HEK293 (cell line): ENCODE data around the gene UTP14A.
A peak's percentile ranks its signal among the peaks of the same experiment; 100 is the strongest.

Experiments
- FEZF1 ChIP-seq: fragments of 450-650 bp; formaldehyde crosslinking; IDR thresholded peaks from 2 replicates; pipeline ENCODE4 v1.5.1; 2016; ENCODE audit warnings: missing biosample characterization, missing genetic modification characterization
- GLIS1 ChIP-seq: fragments of 450-650 bp; formaldehyde crosslinking; IDR thresholded peaks from 2 replicates; pipeline ENCODE4 v1.5.1; 2016; ENCODE audit warnings: missing biosample characterization, missing genetic modification characterization
- KLF1 ChIP-seq: fragments of 450-650 bp; formaldehyde crosslinking; IDR thresholded peaks from 2 replicates; pipeline ENCODE4 v1.5.1; 2016; ENCODE audit warnings: missing biosample characterization, missing genetic modification characterization
- KLF7 ChIP-seq: fragments of 450-650 bp; formaldehyde crosslinking; IDR thresholded peaks from 2 replicates; pipeline ENCODE4 v1.5.1; 2016; ENCODE audit warnings: missing biosample characterization, missing genetic modification characterization, borderline replicate concordance
- OSR2 ChIP-seq: fragments of 450-650 bp; formaldehyde crosslinking; IDR thresholded peaks from 2 replicates; pipeline ENCODE4 v1.5.1; 2016; ENCODE audit warnings: missing biosample characterization, missing genetic modification characterization
- SP7 ChIP-seq: fragments of 450-650 bp; formaldehyde crosslinking; IDR thresholded peaks from 2 replicates; pipeline ENCODE4 v1.5.1; 2016; ENCODE audit warnings: missing biosample characterization, missing genetic modification characterization
- ZBTB20 ChIP-seq: fragments of 450-650 bp; formaldehyde crosslinking; IDR thresholded peaks from 2 replicates; pipeline ENCODE4 v1.5.1; 2016; ENCODE audit warnings: missing biosample characterization, missing genetic modification characterization
- ZFP69B ChIP-seq: fragments of 450-650 bp; formaldehyde crosslinking; IDR thresholded peaks from 2 replicates; pipeline ENCODE4 v1.5.1; 2016; ENCODE audit warnings: missing biosample characterization, missing genetic modification characterization
- ZNF341 ChIP-seq: fragments of 450-650 bp; formaldehyde crosslinking; IDR thresholded peaks from 2 replicates; pipeline ENCODE4; 2016; ENCODE audit warnings: low read depth, missing biosample characterization, missing genetic modification characterization
- ZNF394 ChIP-seq: fragments of 450-650 bp; formaldehyde crosslinking; IDR thresholded peaks from 2 replicates; pipeline ENCODE4 v1.5.1; 2016; ENCODE audit warnings: missing biosample characterization, missing genetic modification characterization, mild to moderate bottlenecking, moderate library complexity, borderline replicate concordance
- ZNF544 ChIP-seq: fragments of 450-650 bp; formaldehyde crosslinking; IDR thresholded peaks from 2 replicates; pipeline ENCODE4 v1.5.0; 2017; ENCODE audit warnings: missing biosample characterization, missing genetic modification characterization
- ZNF555 ChIP-seq: fragments of 450-650 bp; formaldehyde crosslinking; conservative IDR thresholded peaks from 2 replicates; pipeline ENCODE4 v1.5.1; 2017; ENCODE audit warnings: missing biosample characterization, mild to moderate bottlenecking, missing genetic modification characterization, inconsistent platforms
- ZNF561 ChIP-seq: fragments of 450-650 bp; IDR thresholded peaks from 2 replicates; pipeline ENCODE4 v1.5.1; 2018; ENCODE audit warnings: missing biosample characterization, missing genetic modification characterization, borderline replicate concordance
- ZNF585B ChIP-seq: fragments of 450-650 bp; formaldehyde crosslinking; IDR thresholded peaks from 2 replicates; pipeline ENCODE4 v1.5.1; 2016; ENCODE audit warnings: missing biosample characterization, missing genetic modification characterization
- TF ChIP-seq, protein P1 (sequence below): fragments of 450-650 bp; formaldehyde crosslinking; IDR thresholded peaks from 2 replicates; pipeline ENCODE4 v1.5.1; 2016; ENCODE audit warnings: missing biosample characterization, missing genetic modification characterization
- TF ChIP-seq, protein P2 (sequence below): fragments of 450-650 bp; IDR thresholded peaks from 2 replicates; pipeline ENCODE4 v1.5.1; 2018; ENCODE audit warnings: missing biosample characterization, mild to moderate bottlenecking, missing genetic modification characterization
- TF ChIP-seq, protein P3 (sequence below): fragments of 450-650 bp; formaldehyde crosslinking; IDR thresholded peaks from 2 replicates; pipeline ENCODE4 v1.5.1; 2016; ENCODE audit warnings: missing biosample characterization, missing genetic modification characterization
- TF ChIP-seq, protein P4 (sequence below): fragments of 450-650 bp; formaldehyde crosslinking; IDR thresholded peaks from 2 replicates; pipeline ENCODE4 v1.5.1; 2016; ENCODE audit warnings: missing biosample characterization, missing genetic modification characterization, borderline replicate concordance
- TF ChIP-seq, protein P5 (sequence below): fragments of 450-650 bp; formaldehyde crosslinking; IDR thresholded peaks from 2 replicates; pipeline ENCODE4 v1.5.1; 2017; ENCODE audit warnings: missing biosample characterization, missing genetic modification characterization
- TF ChIP-seq, protein P6 (sequence below): fragments of 450-650 bp; formaldehyde crosslinking; IDR thresholded peaks from 2 replicates; pipeline ENCODE4 v1.5.1; 2016; ENCODE audit warnings: missing biosample characterization, missing genetic modification characterization

Gene UTP14A

DNA sequence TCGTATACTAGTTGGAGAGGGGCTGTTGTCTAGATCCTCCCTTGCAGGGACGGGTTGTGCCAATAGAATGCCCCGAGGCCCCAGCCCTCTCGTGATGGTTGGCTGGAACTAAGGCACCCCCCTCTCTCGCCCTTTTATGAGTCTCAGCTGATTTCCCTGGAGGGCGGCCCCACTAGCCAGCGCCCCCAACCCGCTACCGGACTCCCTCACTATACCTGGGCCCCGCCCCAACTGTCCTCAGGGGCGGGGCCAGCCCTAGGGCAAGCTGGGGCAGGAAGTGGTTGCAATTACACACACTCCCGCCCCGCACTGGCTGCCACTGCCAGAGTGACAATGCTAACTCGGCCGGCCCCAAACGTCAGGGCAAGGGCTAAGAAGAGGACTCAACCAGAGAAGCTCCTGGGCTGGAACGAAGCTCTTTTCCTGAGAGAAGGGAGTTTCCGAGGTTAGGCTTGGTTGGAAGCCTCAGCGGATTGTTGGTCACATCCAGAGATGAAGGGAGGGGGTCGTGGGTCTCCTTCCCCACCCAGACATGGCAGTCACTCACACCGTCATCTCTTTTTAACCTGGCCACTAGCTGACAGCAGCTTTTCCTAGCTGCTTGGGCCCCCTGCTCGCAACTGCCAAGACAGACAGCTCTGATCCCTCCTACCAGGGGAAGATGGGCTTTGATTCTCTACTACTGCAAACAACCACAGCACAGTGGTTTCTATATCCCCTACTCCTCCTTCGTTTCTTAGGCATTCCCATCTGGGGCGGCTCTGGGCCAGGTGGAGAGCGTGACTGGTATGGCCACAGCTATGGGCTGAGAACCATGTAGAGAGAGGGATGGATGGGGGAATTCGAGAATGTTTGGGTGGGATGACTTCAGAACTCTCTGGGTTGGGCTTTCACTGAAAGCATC lies 55.5 kb downstream of the UTP14A start (continued):
- TF ChIP-seq SP7 (tag by site-specific recombination): 0 out of 2 replicates have a peak, but pooled peaks have one; percentile 27
- TF ChIP-seq GLIS1 (tag by site-specific recombination): no peak
- no peak for TF ChIP-seq ZNF555 (tag by site-specific recombination)
- no peak for TF ChIP-seq ZNF394 (tag by site-specific recombination)
- peak; percentile 57; the same call in 1 of the 2 replicates for TF ChIP-seq ZFP69B
- no peak for TF ChIP-seq KLF7 (tag by site-specific recombination)
- TF ChIP-seq, protein P1, sequence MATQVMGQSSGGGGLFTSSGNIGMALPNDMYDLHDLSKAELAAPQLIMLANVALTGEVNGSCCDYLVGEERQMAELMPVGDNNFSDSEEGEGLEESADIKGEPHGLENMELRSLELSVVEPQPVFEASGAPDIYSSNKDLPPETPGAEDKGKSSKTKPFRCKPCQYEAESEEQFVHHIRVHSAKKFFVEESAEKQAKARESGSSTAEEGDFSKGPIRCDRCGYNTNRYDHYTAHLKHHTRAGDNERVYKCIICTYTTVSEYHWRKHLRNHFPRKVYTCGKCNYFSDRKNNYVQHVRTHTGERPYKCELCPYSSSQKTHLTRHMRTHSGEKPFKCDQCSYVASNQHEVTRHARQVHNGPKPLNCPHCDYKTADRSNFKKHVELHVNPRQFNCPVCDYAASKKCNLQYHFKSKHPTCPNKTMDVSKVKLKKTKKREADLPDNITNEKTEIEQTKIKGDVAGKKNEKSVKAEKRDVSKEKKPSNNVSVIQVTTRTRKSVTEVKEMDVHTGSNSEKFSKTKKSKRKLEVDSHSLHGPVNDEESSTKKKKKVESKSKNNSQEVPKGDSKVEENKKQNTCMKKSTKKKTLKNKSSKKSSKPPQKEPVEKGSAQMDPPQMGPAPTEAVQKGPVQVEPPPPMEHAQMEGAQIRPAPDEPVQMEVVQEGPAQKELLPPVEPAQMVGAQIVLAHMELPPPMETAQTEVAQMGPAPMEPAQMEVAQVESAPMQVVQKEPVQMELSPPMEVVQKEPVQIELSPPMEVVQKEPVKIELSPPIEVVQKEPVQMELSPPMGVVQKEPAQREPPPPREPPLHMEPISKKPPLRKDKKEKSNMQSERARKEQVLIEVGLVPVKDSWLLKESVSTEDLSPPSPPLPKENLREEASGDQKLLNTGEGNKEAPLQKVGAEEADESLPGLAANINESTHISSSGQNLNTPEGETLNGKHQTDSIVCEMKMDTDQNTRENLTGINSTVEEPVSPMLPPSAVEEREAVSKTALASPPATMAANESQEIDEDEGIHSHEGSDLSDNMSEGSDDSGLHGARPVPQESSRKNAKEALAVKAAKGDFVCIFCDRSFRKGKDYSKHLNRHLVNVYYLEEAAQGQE: no peak
- no peak for TF ChIP-seq ZNF585B
- TF ChIP-seq, protein P2, sequence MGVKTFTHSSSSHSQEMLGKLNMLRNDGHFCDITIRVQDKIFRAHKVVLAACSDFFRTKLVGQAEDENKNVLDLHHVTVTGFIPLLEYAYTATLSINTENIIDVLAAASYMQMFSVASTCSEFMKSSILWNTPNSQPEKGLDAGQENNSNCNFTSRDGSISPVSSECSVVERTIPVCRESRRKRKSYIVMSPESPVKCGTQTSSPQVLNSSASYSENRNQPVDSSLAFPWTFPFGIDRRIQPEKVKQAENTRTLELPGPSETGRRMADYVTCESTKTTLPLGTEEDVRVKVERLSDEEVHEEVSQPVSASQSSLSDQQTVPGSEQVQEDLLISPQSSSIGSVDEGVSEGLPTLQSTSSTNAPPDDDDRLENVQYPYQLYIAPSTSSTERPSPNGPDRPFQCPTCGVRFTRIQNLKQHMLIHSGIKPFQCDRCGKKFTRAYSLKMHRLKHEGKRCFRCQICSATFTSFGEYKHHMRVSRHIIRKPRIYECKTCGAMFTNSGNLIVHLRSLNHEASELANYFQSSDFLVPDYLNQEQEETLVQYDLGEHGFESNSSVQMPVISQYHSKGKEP (tag by site-specific recombination): peak; percentile 49; the same call in 1 of the 2 replicates
- TF ChIP-seq KLF1 (tag by site-specific recombination): peak; percentile 80
- TF ChIP-seq ZBTB20 (tag by site-specific recombination): peak; percentile 66; the same call in 1 of the 2 replicates
- peak; percentile 94 for TF ChIP-seq ZNF341 (tag by site-specific recombination)
- TF ChIP-seq ZNF561 (tag by site-specific recombination): no peak
- TF ChIP-seq, protein P3, sequence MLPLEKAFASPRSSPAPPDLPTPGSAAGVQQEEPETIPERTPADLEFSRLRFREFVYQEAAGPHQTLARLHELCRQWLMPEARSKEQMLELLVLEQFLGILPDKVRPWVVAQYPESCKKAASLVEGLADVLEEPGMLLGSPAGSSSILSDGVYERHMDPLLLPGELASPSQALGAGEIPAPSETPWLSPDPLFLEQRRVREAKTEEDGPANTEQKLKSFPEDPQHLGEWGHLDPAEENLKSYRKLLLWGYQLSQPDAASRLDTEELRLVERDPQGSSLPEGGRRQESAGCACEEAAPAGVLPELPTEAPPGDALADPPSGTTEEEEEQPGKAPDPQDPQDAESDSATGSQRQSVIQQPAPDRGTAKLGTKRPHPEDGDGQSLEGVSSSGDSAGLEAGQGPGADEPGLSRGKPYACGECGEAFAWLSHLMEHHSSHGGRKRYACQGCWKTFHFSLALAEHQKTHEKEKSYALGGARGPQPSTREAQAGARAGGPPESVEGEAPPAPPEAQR (tag by site-specific recombination): no peak
- peak; percentile 36 for TF ChIP-seq OSR2
- peak; percentile 26; the same call in 1 of the 2 replicates for TF ChIP-seq FEZF1 (tag by site-specific recombination)
- TF ChIP-seq, protein P4, sequence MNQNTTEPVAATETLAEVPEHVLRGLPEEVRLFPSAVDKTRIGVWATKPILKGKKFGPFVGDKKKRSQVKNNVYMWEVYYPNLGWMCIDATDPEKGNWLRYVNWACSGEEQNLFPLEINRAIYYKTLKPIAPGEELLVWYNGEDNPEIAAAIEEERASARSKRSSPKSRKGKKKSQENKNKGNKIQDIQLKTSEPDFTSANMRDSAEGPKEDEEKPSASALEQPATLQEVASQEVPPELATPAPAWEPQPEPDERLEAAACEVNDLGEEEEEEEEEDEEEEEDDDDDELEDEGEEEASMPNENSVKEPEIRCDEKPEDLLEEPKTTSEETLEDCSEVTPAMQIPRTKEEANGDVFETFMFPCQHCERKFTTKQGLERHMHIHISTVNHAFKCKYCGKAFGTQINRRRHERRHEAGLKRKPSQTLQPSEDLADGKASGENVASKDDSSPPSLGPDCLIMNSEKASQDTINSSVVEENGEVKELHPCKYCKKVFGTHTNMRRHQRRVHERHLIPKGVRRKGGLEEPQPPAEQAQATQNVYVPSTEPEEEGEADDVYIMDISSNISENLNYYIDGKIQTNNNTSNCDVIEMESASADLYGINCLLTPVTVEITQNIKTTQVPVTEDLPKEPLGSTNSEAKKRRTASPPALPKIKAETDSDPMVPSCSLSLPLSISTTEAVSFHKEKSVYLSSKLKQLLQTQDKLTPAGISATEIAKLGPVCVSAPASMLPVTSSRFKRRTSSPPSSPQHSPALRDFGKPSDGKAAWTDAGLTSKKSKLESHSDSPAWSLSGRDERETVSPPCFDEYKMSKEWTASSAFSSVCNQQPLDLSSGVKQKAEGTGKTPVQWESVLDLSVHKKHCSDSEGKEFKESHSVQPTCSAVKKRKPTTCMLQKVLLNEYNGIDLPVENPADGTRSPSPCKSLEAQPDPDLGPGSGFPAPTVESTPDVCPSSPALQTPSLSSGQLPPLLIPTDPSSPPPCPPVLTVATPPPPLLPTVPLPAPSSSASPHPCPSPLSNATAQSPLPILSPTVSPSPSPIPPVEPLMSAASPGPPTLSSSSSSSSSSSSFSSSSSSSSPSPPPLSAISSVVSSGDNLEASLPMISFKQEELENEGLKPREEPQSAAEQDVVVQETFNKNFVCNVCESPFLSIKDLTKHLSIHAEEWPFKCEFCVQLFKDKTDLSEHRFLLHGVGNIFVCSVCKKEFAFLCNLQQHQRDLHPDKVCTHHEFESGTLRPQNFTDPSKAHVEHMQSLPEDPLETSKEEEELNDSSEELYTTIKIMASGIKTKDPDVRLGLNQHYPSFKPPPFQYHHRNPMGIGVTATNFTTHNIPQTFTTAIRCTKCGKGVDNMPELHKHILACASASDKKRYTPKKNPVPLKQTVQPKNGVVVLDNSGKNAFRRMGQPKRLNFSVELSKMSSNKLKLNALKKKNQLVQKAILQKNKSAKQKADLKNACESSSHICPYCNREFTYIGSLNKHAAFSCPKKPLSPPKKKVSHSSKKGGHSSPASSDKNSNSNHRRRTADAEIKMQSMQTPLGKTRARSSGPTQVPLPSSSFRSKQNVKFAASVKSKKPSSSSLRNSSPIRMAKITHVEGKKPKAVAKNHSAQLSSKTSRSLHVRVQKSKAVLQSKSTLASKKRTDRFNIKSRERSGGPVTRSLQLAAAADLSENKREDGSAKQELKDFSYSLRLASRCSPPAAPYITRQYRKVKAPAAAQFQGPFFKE (tag by site-specific recombination): no peak
- TF ChIP-seq, protein P5, sequence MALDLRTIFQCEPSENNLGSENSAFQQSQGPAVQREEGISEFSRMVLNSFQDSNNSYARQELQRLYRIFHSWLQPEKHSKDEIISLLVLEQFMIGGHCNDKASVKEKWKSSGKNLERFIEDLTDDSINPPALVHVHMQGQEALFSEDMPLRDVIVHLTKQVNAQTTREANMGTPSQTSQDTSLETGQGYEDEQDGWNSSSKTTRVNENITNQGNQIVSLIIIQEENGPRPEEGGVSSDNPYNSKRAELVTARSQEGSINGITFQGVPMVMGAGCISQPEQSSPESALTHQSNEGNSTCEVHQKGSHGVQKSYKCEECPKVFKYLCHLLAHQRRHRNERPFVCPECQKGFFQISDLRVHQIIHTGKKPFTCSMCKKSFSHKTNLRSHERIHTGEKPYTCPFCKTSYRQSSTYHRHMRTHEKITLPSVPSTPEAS (tag by site-specific recombination): peak; percentile 15; the same call in 1 of the 2 replicates
- TF ChIP-seq, protein P6, sequence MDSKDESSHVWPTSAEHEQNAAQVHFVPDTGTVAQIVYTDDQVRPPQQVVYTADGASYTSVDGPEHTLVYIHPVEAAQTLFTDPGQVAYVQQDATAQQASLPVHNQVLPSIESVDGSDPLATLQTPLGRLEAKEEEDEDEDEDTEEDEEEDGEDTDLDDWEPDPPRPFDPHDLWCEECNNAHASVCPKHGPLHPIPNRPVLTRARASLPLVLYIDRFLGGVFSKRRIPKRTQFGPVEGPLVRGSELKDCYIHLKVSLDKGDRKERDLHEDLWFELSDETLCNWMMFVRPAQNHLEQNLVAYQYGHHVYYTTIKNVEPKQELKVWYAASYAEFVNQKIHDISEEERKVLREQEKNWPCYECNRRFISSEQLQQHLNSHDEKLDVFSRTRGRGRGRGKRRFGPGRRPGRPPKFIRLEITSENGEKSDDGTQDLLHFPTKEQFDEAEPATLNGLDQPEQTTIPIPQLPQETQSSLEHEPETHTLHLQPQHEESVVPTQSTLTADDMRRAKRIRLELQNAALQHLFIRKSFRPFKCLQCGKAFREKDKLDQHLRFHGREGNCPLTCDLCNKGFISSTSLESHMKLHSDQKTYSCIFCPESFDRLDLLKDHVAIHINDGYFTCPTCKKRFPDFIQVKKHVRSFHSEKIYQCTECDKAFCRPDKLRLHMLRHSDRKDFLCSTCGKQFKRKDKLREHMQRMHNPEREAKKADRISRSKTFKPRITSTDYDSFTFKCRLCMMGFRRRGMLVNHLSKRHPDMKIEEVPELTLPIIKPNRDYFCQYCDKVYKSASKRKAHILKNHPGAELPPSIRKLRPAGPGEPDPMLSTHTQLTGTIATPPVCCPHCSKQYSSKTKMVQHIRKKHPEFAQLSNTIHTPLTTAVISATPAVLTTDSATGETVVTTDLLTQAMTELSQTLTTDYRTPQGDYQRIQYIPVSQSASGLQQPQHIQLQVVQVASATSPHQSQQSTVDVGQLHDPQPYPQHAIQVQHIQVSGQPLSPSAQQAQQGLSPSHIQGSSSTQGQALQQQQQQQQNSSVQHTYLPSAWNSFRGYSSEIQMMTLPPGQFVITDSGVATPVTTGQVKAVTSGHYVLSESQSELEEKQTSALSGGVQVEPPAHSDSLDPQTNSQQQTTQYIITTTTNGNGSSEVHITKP (tag by site-specific recombination): peak; percentile 63
- no peak for TF ChIP-seq ZNF544 (tag by site-specific recombination)
